ENCODE measurements around the gene BIRC7.

BIRC7 gene

DNA sequence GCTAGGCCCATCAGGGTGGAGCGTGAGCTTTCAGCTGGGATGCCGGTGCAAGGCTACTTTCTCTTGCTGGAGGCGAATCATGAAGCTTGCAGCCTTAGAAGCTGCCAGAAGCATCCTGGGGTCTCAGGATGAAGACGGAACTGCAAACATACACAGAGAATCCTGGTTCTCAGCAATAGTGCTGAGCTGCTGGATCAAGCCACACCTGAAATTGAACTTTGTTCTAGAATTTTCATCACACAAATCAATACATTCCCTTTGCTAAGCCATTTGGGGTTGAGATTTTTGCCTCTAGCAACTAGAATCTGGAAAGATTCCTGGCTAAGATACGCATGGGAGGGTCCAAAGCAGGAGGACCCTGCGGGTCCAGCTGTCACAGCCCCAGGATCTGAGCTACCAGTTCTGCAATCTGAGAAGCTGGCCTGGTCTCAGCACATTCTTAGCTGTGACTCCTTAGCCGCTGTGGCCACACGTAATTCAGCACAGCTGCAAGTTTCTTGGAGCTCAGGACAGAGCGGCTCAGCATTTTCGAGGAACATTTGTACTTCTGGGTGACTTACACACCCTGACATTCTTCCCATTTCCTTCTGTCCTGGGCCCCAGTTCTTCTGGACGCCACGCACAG, 30.3 kb downstream of the BIRC7 start:
- DNase-seq (ENCODE audit: low read depth), result no peak

DNA sequence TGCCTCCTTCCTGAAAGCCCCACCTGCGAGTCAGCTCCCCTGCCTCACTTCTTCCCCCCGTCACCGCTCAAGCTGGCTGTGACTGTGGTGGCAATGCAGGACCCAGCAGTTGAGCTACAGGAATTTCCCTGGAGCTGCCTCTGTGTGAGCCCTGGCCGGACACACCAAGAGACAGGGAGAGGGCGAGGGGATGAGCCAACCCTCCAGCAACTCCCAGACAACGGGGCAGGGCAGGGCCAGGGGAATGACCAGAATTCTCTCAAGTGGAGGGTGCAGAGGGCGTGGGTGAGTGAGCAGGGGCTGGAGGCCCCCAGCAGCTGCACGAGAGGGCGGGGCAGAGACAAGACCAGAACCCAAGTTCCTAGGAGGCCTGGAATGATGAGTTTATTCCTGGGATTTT, 32.0 kb downstream of the BIRC7 start:
- DNase-seq (ENCODE audit: low read depth), result no peak

DNA sequence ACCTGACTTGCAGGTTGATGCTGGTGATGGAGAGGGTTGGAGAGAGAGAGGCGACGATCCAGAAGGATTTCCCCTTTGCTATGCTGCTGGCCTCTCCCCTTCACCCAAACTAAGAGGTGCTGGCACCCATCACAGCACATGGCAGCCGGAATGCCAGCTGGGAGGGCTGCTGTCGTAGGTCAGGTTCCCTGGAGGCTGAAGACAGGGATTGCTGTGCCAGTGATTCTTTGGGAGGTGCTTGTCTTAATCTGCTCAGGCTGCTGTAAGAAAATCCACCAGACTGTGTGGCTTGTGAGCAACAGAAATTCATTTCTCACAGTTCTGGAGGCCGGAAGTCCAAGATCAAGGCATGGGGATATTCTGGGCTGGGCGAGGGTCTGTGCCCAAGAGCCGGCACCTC, 32.6 kb downstream of the BIRC7 start:
- DNase-seq (ENCODE audit: low read depth), result no peak

DNA sequence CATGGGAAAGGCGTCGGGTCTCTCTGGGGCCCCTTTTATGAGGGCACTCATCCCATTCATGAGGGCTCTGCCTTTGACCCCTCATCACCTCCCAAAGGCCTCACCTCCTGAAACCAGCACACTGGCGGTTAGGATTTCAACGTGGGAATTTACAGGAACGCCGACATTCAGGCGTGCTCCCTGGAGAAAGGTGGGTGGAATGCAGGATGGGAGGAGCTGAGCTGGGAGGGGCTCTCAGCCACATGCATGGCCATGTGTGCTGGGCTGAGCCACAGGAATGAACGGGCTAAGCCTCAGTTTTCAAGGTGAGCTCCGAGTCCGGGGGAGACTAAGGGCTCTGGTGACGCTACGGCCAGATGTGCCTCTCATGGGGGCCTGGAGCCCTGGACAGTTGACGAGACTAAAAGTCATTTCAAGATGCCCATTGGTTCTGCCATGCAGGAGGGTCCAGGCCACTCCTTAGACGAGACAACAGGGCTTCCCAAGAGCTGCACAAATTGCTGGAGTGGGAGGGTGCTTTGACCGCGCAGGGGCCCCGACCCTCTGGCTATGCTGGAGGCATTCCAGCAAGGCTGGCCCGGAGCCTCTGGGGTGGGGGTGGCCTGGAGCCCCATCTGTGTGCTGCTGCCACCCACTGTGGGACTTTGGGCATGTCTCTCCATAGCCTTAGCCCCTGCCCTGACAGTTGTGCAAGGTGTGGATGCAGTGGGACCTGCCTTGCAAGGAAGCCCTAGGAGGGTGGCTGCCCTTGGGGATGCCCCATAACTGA, 33.1 kb downstream of the BIRC7 start:
- DNase-seq (ENCODE audit: low read depth), result no peak

DNA sequence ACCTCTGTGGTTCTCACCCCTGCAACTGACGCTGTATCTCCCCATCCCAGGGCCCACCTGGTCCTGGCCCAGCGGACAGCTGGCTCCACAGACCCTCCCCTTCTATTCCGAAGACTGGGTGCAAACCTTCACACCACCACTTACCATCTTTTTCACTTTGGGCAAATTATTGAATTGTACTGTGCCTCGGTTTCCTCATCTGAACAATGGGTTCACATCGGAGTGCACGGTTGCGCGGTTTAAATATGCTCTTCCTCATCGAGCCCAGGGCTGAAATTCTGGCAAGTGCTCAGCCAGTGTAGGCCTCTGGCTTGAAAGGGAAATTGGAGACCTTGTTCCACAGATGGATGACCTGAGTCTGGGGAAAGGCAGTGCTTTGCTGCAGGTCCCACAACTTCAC, 34.0 kb downstream of the BIRC7 start:
- DNase-seq (ENCODE audit: low read depth), result no peak

DNA sequence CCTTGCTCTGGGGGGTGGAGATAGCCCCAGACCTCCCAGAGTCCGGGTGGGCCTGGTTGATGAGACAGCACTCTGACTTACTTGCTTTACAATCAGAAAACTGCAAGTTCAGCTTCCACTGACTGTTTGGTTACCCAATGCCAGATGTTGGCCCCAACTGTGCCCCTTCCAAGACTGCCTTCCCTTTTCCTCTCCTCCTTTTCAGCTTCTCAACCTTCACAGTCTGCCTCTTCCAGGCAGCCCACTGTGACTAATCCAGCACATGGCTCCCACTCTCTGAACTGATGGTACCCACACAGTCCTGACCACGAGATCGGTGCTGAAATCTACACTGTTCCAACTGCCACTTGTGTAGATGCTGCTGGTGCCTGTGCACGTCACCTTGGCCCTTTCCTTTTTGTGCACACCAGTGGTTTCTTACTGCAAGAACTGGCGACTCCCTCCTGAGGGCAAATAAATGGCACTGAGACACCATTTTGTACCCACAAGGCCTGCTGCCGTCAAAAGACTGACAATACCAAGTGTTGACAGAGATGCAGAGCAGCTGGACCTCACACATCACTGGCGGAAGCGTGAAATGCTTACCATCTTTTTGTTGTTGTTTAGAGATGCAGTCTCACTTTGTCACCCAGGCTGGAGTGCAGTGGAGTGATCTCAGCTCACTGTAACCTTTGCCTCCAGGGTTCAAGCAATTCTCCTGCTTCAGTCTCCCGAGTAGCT, 35.1 kb downstream of the BIRC7 start:
- DNase-seq (ENCODE audit: low read depth), result no peak

DNA sequence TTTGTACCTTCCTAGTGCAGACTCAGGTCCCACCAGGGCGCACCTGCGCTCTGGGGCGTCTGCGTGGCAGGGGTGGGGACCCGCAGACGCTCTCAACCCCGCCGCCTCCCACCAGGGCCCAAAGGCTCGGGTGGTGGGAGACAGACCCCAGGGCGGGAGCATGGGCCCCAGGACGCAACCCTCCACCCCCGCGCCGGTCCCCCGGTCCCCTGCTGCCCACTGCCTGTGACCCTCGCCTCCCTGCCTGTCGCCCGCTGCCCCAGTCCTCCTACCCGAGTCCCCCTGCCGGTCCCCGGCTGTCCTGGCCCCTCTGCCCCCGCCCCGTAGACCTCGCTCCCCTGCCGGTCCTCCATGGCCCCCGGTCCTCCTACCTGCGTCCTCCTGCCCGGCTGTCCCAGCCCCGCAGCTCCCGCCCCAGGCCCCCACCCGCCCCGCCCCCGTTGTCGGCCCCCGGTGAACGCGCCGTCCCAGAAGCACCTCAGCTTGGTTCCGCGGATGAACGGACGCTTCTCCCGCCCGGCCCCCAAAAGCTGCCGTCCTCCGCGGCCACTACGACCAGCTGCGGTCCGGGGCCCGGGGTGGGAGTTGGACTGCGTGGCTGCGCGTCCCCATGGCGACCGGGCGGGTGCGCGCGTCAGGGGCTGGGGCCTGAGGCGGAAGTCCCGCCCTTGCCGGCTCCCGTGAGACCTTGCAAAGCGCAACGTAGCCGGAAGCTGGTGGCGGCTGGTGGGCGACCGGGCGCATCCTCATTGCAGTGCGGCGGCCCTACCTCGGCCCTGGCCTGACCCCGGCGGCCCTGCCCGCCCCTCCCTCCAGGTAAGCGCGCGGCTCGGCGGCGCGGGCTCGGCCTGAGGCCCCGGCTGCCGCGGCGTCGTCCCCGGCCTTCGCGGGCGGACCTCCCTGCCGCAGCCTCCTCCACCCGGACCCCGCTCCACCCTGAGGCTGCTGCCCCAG, 36.7 kb downstream of the BIRC7 start, which contains the start of gene ARFGAP1:
TSS of gene ARFGAP1 (plus strand) at position 709 of the 954 bp plus-strand sequence. CDS start 2,768 bp downstream, outside the sequence.
- peak; percentile 32 for DNase-seq (ENCODE audit: low read depth)

DNA sequence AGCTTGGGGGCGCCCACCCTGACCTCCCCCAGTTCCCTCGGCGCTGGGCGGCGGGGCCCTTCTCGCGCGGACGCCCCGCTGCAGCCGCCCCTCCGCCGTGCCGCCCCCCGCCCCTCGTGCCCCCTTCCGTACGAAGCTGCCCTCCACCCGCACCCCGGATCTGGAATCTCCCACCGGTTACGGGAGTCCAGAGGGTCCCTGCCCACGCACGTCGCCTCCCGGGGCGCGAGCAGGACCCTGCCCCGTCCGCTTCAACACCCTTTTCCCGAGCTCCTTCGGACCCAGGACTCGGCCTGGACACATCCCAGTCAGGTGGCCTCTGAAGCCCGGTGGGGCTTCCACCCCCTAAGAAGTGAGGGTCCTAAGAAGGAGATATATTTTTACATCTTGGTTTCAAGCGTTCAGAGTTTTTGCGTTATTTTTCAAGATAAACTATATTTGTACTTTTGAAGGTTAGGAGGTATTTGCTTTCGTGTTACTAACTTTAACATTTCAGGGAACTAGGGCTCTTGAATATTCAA, 37.4 kb downstream of the BIRC7 start:
- no peak for DNase-seq (ENCODE audit: low read depth)

DNA sequence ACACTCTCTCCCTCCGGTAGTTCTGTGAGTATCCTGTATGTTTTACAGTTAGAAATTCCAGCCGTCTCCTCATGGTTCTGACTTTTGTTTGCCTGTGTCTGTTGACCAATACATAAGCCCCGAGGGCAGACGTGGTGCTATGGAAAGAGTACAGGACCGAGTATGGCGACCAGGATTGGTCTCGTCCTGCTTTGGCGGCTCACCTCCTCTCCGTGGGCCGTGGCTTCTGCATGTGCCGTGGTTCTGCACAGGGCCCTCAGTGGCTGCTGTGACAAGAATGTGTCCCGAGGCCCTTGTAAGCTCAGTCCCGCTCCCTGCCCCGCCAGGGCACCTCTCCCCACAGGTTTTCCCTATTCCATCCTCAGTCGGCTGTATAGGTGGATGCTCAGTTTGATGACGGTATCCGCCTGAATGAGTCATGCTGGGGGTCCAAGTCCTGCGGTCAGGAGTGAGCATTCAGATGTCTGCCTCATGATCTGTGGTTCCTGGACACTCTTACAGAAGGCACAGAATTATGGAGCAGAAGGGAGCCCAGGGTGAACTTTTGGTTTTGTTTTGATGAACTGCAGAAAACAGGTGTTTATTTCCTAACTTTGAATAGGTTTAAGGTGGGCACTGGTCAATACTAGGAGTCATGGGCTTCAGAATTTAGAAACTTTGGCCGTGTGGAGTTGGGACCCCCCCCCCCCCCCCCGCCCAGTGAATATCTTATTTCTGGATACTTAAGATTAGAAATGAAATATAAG, 38.1 kb downstream of the BIRC7 start:
- DNase-seq (ENCODE audit: low read depth), result peak; percentile 74

DNA sequence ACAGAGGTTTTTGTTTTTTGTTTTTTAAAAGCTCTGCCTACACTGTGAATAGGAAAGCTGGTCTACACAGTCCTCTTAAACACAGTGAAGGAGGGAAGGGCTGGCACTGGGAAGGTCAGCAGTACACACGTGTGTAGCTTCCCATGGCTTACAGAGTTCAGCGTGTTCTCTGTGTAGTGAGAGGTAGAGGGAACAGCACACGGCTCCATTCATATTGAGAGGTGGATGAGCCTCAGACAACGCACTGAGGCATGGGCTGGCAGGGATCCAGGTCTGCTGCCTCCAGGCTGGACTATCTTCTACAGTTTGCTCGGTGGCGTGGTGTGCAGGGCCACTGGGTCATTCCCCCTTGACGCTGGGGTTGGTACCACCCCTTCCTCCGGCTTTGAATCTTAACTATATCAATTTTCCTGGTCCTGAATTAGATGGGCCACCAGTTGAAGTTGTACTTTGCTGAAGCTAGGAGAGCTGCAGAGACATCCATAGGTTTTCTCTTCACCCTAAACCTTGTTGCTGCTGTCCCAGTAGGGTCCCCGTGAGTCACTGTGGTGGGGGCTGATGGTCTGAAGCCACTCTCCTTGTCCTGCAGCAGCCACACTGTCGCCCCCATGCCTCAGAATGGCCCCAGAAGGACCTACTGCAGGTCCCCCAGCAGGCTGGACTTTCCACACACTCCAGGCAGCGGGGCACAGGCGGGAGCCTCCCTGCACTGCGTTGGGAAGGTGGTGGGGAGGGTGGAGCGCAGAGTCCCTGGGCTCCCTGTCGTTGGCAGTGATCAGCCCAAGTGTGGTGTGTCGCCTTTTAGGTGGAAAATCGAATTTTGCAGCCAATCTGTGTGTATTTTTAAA, 38.9 kb downstream of the BIRC7 start:
- no peak for DNase-seq (ENCODE audit: low read depth)

DNA sequence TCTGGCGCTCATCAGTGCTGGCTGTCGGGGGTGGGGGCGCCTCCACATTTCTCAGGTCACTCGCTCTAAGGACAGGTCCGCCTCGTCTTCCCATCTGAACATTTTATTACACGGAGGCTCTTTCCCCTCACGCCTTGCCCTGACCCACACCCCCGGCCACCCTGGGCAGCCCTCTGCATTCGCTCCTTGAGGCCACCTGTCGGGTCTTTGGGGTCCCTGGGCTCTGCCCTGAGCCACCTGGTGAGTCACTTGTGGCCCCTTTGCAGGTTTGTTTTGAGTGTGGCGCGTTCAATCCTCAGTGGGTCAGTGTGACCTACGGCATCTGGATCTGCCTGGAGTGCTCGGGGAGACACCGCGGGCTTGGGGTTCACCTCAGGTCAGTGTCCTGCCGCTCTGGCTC, 40.1 kb downstream of the BIRC7 start:
- no peak for DNase-seq (ENCODE audit: low read depth)

DNA sequence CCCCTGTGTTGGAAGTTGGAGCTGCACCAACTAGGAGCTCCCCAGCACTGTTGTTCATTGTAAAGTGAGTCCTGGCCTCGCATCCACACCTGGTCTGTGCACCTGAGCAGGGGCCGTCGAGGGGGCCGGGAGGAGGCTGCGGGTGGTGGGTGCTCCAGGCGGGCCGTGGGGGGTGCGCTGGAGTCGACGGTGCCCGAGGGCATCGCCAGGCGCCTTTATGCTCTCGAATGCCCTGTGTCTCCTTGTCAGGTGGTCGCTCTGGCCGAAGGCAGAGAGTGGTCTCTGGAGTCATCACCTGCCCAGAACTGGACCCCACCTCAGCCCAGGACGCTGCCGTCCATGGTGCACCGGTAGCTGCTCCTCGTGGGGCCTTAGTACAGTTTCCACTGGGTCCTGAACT, 41.3 kb downstream of the BIRC7 start:
- no peak for DNase-seq (ENCODE audit: low read depth)

DNA sequence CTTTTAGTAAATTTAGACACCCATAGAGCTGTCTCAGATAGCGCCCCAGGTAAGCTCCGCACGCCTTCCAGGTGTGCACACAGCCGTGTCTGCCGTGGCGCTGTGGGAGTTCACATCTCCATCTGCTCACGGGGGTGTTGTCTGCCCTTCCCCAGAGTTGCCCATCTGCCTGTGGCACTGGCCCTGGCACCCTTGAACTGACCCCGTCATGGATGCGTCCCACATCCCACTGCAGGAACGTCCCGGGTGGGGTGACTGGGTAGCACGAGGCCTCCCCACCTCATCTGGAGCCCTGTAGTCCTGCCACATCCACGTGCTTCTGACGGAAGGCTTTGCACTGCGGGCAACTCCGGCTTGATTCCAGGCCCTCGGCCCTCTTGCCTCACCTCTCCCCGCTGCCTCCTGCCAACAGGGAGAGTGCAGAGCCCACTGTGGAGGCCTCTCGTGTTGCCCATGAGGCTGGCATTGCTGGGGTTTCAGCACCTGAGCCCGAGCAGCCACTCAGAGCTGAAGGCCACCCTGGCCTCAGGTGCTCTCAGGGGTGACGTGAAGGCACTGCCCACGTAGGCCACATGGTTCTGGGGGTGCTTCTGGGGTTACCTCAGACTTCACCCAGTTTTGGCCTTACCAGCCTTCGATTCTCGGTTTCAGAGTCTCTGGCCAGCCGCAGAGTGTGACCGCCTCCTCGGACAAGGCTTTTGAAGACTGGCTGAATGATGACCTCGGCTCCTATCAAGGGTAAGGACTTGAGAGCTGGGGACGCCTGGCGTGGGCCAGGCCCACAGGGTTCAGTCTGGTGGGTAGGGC, 42.0 kb downstream of the BIRC7 start:
- DNase-seq (ENCODE audit: low read depth), result no peak

DNA sequence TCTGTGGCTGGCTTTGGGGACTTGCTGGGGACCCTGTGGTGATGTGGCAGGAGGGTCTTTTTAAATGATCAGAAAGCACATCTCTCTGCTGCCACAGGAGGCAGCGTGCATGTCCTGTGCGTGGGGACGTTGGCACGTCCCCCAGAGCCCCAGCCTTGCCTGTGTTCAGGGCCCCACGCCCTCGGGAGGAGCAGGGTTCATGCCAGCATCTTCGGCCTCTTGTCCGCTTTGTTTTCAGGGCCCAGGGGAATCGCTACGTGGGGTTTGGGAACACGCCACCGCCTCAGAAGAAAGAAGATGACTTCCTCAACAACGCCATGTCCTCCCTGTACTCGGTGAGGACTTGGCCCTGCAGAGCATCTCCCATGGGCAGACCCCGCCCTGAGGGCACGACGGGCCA, 43.0 kb downstream of the BIRC7 start:
- DNase-seq (ENCODE audit: low read depth), result no peak

DNA sequence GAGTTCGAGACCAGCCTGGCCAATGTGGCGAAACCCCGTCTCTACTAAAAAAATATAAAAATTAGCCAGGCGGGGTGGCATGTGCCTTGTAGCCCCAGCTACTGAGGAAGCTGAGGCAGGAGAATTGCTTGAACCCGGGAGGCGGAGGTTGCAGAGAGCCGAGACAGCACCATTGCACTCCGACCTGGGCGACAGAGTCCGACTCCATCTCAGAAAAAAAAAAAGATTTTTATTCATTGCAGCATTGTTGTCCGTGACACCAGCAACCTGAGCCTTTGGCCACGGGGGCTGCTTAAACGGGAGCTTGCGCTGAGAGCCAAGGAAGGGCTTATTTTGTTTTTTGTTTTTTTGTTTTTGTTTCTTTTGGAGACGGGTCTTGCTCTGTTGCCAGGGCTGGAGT, 44.2 kb downstream of the BIRC7 start:
- no peak for DNase-seq (ENCODE audit: low read depth)

DNA sequence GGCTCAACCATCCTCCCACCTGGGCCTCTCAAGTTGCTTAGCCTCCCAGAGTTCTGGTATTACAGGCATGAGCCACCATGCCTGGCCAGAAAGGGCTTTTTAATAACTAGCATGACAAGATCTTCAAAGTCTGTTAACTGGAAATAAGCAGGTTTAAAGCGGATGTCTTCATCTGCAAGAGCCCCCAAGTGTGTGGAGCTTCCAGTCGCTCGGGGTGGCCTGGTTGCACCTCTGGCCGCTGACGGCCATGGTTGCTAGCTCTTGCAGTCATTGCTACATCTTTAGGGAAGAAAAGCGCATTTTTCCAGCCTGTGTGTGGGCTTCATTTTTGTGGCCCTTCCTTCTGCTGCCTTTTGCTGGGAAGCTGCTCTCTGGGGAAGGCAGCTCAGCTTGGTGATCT, 44.7 kb downstream of the BIRC7 start:
- no peak for DNase-seq (ENCODE audit: low read depth)

DNA sequence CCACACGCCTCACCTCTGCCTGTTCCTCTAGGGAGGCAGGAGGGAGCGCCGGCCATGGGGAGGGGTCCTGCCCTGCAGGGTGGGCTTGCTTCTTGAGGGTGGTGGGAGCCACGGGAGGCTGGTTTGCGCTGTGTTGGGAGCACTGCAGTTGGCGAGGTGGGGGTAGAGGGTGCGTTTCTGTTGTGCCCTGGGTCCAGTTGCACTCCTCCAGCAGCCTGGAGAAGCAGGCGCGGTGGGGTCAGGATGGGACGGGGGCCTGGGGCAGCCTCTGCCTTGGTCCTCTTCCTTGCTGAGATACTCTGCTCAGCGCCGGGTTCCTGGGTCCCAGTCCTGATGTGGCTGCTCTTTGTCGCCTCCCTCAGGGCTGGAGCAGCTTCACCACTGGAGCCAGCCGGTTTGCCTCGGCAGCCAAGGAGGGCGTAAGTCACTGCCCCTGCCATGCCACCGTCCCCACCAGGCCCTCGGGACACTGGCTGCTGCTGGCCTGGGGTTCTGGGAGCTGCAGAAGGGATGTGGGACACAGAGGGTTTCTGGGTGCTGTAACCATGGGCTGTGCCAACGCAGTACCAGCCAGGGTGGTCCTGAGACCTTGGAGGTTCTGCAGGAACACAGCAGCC, 45.3 kb downstream of the BIRC7 start:
- DNase-seq (ENCODE audit: low read depth), result no peak

DNA sequence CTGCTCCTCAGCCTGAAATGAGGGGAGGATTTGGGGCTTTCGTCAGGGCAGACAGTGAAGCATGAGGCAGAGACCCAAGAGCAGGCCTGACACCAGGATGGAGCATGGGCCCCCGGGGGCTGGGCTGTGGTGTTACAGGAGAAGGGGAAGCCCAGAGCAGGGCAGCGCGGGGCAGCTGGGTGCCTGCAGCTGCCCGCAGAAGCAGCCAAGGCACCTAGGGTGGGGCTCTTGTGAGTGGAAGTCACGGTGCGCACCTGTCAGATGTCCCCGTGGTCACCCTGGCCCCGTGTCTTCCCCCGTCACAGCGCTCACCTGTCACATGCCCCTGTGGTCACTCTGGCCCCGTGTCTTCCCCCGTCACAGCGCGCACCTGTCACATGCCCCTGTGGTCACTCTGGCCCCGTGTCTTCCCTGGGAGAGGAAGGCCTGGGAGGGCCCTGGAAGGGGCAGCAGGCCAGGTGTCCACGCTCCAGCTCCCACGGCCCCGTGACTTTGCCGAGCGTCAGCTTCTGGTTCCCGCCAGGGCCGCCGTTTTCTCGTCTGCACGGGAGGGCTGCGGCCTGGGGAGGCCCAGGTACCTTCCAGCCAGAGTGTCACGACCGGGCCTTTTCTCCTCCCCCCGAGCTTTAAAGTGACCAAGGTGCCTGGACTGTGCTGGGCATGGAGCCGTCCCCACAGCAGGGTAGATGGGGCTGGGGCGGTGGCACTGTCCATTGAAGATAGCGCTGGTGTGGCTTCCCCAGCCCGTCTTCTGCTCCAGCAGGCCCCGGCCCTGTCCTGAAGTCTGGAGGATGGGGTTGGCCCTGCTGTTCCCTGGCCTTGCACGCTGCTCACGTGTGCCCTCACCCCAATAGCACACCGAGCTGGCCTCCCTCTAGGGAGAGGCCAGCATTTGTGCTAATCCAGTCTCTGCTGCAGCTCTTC, 46.3 kb downstream of the BIRC7 start:
- no peak for DNase-seq (ENCODE audit: low read depth)

Measured in HS-5 (cell line).